HepG2 (cell line): ENCODE data around the gene PKNOX2. TPM values are rescaled to one million over a fixed set of nuclear protein-coding genes. Genes with fewer than 3 reads are reported as not detected.

Experiments used
- DMAP1 ChIP-seq: IDR thresholded peaks from 2 replicates; pipeline ENCODE4 v1.6.1; 2016
- GLI4 ChIP-seq: sonication (generic); formaldehyde crosslinking; IDR thresholded peaks from 2 replicates; pipeline ENCODE4 v1.5.1; 2020; ENCODE audit warnings: missing genetic modification reagents, mild to moderate bottlenecking, moderate library complexity, borderline replicate concordance
- HDAC6 ChIP-seq: fragments of 200-600 bp; sonication (generic); IDR thresholded peaks from 2 replicates; pipeline ENCODE4 v1.7.0; 2017; ENCODE audit warnings: mild to moderate bottlenecking, antibody characterized with exemption, low read length, low read depth
- HIC2 ChIP-seq: sonication (generic); formaldehyde crosslinking; IDR thresholded peaks from 2 replicates; pipeline ENCODE4 v1.9.0; 2022; ENCODE audit warnings: low read depth, missing genetic modification reagents
- MLX ChIP-seq: IDR thresholded peaks from 2 replicates; pipeline ENCODE4 v1.6.1; 2016
- NFIB ChIP-seq: sonication (generic); formaldehyde crosslinking; IDR thresholded peaks from 2 replicates; pipeline ENCODE4 v1.9.0; 2021; ENCODE audit warnings: missing genetic modification reagents, mild to moderate bottlenecking, borderline replicate concordance
- PAX8 ChIP-seq: sonication (generic); formaldehyde crosslinking; IDR thresholded peaks from 2 replicates; pipeline ENCODE4 v1.8.0; 2022; ENCODE audit warnings: mild to moderate bottlenecking, missing genetic modification reagents, borderline replicate concordance
- PAXIP1 ChIP-seq: sonication (generic); formaldehyde crosslinking; conservative IDR thresholded peaks from 2 replicates; pipeline ENCODE4 v1.4.0; 2020; ENCODE audit warnings: mild to moderate bottlenecking, missing genetic modification reagents, moderate library complexity
- STAT5B ChIP-seq: sonication (generic); formaldehyde crosslinking; IDR thresholded peaks from 2 replicates; pipeline ENCODE4 v1.4.0; 2020; ENCODE audit warnings: missing genetic modification reagents
- TFDP2 ChIP-seq: sonication (generic); formaldehyde crosslinking; IDR thresholded peaks from 2 replicates; pipeline ENCODE4 v1.4.0; 2020; ENCODE audit warnings: missing genetic modification reagents
- ZBTB2 ChIP-seq: sonication (generic); formaldehyde crosslinking; IDR thresholded peaks from 2 replicates; pipeline ENCODE4 v1.8.0; 2022; ENCODE audit warnings: low read depth, missing genetic modification reagents
- ZFP90 ChIP-seq: sonication (generic); formaldehyde crosslinking; IDR thresholded peaks from 2 replicates; pipeline ENCODE4 v1.8.0; 2022; ENCODE audit warnings: missing genetic modification reagents, mild to moderate bottlenecking, inconsistent platforms, borderline replicate concordance
- ZNF331 ChIP-seq: sonication (generic); formaldehyde crosslinking; IDR thresholded peaks from 2 replicates; pipeline ENCODE4 v1.4.0; 2020; ENCODE audit warnings: missing genetic modification reagents
- ZNF460 ChIP-seq: sonication (generic); formaldehyde crosslinking; IDR thresholded peaks from 2 replicates; pipeline ENCODE4 v1.5.1; 2020; ENCODE audit warnings: missing genetic modification reagents, mild to moderate bottlenecking, borderline replicate concordance
- ZNF589 ChIP-seq: sonication (generic); formaldehyde crosslinking; conservative IDR thresholded peaks from 2 replicates; pipeline ENCODE4 v1.8.0; 2022; ENCODE audit warnings: mild to moderate bottlenecking, moderate library complexity, missing genetic modification reagents
- ZNF687 ChIP-seq: sonication (generic); formaldehyde crosslinking; IDR thresholded peaks from 2 replicates; pipeline ENCODE4 v1.5.1; 2020; ENCODE audit warnings: mild to moderate bottlenecking, missing genetic modification reagents, moderate library complexity
- ZNF7 ChIP-seq: IDR thresholded peaks from 2 replicates; pipeline ENCODE4 v1.6.1; 2016; ENCODE audit warnings: missing biosample characterization, missing genetic modification reagents
- polyA plus RNA-seq, 8 experiments: library from polyadenylated mRNA; depleted of rRNA in 3 of 8; stranded (reverse) in 7 of 8; unstranded in 1 of 8; fragments of >200 nt; fragmentation: Illumina TruSeq in 4 of 8; extraction: Trizol in 4 of 8; gene quantifications; 2 replicates each; pipeline versions ENCODE4 v1.2.1 to v1.2.3, GENCODE V29; 2011 to 2016; ENCODE audit warnings: low read depth in 4 of 8, missing spikeins in 1 of 8, mixed read lengths in 1 of 8; ENCODE audit not compliant: insufficient read depth in 1 of 8
- total RNA-seq, 5 experiments: library from RNA; depleted of rRNA; stranded (reverse); fragments of >200 nt; fragmentation: Illumina TruSeq; extraction: Trizol; gene quantifications; 2 replicates each; pipeline ENCODE4 v1.2.3, GENCODE V29; 2016; ENCODE audit warnings: low read depth in 1 of 5

The PKNOX2 gene
- total and polyA plus RNA-seq, 2 of the 13 experiments (the other 11 are each of a cell fraction or from before 2014, with no cell fraction given) = not detected

- TF ChIP-seq ZNF687 (CRISPR knock-in tag) = peak; percentile 69
- TF ChIP-seq TFDP2 = peak; percentile 57; the same call in 1 of the 2 replicates
- no peak for TF ChIP-seq GLI4 (CRISPR knock-in tag)
- no peak for TF ChIP-seq NFIB (CRISPR knock-in tag)
- no peak for TF ChIP-seq STAT5B (CRISPR knock-in tag)
- no peak for TF ChIP-seq ZBTB2 (CRISPR knock-in tag)
- peak; percentile 18; the same call in 1 of the 2 replicates for TF ChIP-seq ZNF331
- no peak for TF ChIP-seq ZNF7
- TF ChIP-seq PAX8 = no peak
- no peak for TF ChIP-seq MLX (CRISPR knock-in tag)
- no peak for TF ChIP-seq HDAC6
- TF ChIP-seq DMAP1 (CRISPR knock-in tag) = peak; percentile 35; the same call in 1 of the 2 replicates
- no peak for TF ChIP-seq ZNF460 (CRISPR knock-in tag)
- no peak for TF ChIP-seq ZFP90
- no peak for TF ChIP-seq ZNF589 (CRISPR knock-in tag)
- TF ChIP-seq PAXIP1 (CRISPR knock-in tag) = no peak; the same call in 1 of the 2 replicates
- no peak for TF ChIP-seq HIC2
Measured at GRCh38 chr11:125263268-125263790, 98.8 kb downstream of the PKNOX2 start (continued).
